HAP-1 (cell line): ENCODE data around the gene LYL1.

Experiments
- DNase-seq, 2 experiments: peaks; one replicate each; pipeline ENCODE4 v3.0.0-alpha.2; 2016 to 2020; ENCODE audit warnings: low spot score in 2 of 2
- H3K27me3 ChIP-seq: fragments of 250-450 bp; sonication (Bioruptor Pico); 2 replicates; pipeline ENCODE4 v1.5.1; 2020; ENCODE audit warnings: low read depth, mild to moderate bottlenecking, moderate library complexity
- H3K36me3 ChIP-seq: fragments of 250-450 bp; sonication (Bioruptor Pico); replicated peaks from 2 replicates; pipeline ENCODE4 v1.5.1; 2020; ENCODE audit warnings: mild to moderate bottlenecking
- H3K4me1 ChIP-seq: fragments of 250-450 bp; sonication (Bioruptor Pico); 2 replicates; pipeline ENCODE4 v1.5.1; 2020; ENCODE audit warnings: mild to moderate bottlenecking
- H3K4me3 ChIP-seq: fragments of 250-450 bp; sonication (Bioruptor Pico); 2 replicates; pipeline ENCODE4 v1.5.1; 2020; ENCODE audit warnings: mild to moderate bottlenecking, moderate library complexity
- H3K9me3 ChIP-seq: fragments of 250-450 bp; sonication (Bioruptor Pico); 2 replicates; pipeline ENCODE4 v1.5.1; 2020; ENCODE audit warnings: mild to moderate bottlenecking, moderate library complexity
- in situ Hi-C: fragments of 300-500 bp; cut with MboI; formaldehyde crosslinking; loops from 3 replicates; pipeline ENCODE4 v1.14.3; 2020; ENCODE audit warnings: low sequenced_read_pairs, inconsistent platforms, mixed read lengths

Gene LYL1

DNA sequence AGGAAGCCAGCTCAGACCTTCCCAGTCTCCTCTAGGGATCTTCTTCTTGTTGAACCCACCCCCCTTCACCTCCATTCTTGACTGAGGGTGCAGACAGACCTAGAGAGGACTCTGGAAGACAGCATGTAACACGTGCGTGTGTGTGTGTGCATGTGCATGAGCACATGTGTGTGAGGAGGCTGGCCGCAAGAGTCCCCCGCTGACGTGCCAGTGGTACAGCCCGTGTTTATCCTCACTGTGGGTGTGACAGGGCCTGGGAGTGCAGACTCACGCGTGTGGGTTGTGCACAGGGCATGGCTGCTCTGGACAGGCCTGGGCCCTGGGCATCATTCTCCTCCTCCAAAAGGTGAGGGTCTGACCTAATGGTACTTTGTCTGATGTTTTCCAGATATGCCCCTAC is 26.3 kb downstream of the LYL1 start:
- no peak for DNase-seq
- H3K36me3 ChIP-seq = no peaks in the 10 kb centered on the region
- in situ Hi-C loops = no loop called here
- no peaks in the 10 kb centered on the region for H3K9me3 ChIP-seq
- no peak overlapping the region for H3K4me3 ChIP-seq
- no peaks in the 10 kb centered on the region for H3K27me3 ChIP-seq
- H3K4me1 ChIP-seq = no peaks in the 10 kb centered on the region

DNA sequence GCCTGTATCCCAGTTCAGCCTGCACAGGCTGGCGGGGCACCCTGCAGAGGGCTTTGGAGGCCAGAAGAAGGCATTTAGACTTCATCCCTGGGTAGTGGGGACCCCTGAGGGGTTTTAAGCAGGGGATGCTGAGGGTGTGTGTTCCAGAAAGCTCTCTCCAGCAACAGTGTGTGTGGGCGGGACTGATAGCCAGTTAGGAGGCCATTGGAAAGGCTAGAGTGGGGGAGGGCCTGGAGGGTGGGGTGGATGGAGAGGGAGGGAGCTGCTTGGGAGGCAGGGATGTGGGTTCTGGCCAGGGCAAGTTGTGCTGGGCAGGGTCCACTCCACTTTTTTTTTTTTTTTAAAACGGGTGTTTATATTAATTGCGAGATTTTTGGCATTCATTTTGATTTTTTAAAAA is 28.3 kb downstream of the LYL1 start:
- H3K9me3 ChIP-seq = no peaks in the 10 kb centered on the region
- in situ Hi-C loops = no loop called here
- H3K4me3 ChIP-seq = no peak overlapping the region
- H3K4me1 ChIP-seq = no peaks in the 10 kb centered on the region
- no peaks in the 10 kb centered on the region for H3K36me3 ChIP-seq
- DNase-seq = no peak
- no peaks in the 10 kb centered on the region for H3K27me3 ChIP-seq

DNA sequence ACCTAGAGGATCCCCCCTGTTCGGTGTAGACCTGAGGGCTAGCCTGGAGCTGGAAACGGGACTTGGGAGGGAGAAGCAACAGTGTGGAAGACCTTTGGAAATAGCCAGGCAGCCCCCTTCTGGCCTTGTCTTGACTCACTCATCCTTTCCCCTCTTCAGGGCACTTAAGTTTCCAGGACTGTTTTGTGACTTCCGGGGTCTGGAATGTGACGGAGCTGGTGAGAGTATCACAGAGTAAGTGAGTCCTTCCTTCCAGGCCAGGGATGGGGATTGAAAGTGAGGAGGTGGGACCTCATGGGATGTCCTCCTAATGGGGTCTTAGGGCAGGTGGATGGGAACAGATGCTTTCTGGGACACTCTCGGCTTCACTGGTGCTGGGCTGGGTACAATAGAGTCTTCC is 29.4 kb downstream of the LYL1 start:
- Histone ChIP-seq H3K9me3 (no peaks in the 10 kb centered on the region), H3K36me3 (no peaks in the 10 kb centered on the region), H3K4me1 (no peaks in the 10 kb centered on the region), H3K4me3 (no peak overlapping the region), H3K27me3 (no peaks in the 10 kb centered on the region)
- DNase-seq = no peak
- in situ Hi-C loops = no loop called here

DNA sequence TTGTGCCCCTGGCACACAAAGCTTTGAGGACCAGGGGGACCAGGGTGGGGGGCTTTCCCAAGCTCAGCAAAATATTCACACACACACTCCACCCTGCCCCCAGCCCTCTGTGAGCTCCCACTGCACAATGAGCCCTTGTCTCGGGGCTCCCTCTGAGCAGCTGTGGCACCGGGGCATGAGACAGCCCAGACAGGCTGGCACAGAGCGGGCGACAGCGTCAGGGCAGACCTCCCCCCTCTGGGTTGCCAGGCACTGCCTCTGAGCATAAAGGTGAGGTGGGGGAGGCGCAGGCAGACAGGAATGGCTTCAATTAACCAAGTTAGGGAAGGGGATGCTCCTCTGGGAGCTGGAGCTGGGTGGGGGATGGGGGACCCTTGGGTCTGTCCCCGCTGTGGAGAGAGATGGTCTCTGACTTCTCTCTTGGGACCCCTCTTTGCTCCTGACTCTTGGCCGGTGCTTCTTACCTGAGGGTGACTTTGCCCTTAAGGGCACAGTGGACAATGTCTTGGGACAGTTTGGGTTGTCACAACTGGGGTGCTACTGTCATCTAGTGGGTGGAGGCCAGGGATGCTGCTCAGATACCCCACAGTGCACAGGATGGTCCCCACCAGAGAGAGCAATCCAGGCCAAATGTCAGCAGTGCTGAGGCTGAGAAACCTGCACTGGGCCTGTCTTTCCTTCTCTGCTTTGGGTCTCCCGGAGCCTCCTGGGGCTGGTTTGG is 30.3 kb downstream of the LYL1 start:
- DNase-seq = no peak
- in situ Hi-C loops = no loop called here
- no peaks in the 10 kb centered on the region for H3K9me3 ChIP-seq
- no peaks in the 10 kb centered on the region for H3K4me1 ChIP-seq
- no peaks in the 10 kb centered on the region for H3K36me3 ChIP-seq
- H3K4me3 ChIP-seq = no peak overlapping the region
- H3K27me3 ChIP-seq = no peaks in the 10 kb centered on the region

DNA sequence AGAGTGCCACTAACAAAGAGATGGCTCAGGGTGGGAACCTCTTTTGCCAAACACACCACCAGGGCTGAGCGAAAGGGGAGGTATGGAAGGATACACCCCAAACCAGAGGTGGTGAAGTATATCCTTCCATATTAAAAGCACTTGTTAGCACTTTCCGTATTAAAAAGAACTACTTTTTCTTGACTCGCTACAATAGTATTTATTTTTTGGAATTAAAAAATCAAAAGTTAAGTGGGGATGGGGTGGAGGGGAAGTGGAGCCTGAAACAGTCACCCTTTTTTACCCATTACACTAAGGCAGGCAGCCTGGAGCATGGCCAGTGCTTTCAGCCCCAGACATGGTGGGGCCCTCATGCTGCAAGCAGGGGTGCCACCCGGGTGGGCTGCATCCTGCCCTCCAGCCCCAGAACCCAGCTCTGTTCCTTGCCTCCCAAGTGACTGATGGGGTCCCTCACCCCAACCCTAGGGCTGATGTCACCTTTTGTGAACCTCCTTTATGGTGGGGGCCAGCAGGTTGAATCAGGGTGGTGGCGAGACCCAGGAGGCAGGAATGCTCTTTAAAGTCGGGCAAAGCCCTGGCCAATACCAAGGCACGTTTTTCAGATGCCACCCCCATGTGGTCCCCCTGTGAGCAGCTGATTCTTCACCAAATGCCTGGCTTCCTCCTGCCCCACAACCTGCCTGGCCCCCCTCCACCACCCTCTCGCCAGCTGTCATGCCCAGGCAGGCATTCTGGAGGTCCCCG is 31.0 kb downstream of the LYL1 start:
- H3K36me3 ChIP-seq = no peaks in the 10 kb centered on the region
- DNase-seq = no peak
- H3K9me3 ChIP-seq = no peaks in the 10 kb centered on the region
- no peaks in the 10 kb centered on the region for H3K27me3 ChIP-seq
- H3K4me1 ChIP-seq = no peaks in the 10 kb centered on the region
- no peak overlapping the region for H3K4me3 ChIP-seq
- in situ Hi-C loops = no loop called here

DNA sequence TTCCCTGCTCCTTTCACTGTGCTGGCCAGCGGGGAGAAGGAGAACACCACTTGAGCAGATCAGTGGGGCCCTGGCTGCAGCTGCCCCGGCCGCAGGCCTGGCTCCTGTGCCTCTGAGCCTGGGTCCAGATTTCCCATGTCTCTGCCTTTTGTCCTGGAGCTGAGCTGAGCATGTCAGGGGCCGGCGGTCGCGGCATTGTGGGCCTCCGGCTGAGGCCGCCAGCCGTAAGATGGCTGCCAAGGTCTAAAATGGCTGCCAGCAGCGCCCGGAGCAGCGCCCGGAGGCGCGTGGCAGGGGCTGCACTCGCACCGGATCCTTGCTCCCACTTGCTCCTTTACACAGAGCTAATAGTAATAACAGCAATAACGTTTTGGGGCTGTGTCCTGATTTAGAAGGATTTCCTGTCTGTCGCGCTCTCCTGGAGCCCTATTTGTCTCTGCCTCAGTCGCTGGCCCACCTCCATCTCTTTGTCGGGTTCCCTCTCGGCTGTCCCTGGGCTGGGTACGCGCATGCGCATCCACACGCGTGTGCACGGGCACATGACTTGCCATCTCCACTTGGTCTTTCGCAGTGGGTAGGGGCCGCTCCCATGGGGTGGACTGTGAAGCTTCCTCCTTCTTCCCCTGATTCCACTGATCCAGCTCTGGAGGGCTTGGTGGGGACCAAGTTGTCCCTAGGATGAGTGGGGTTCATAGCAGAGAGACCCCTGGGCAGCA is 32.1 kb downstream of the LYL1 start:
- no peaks in the 10 kb centered on the region for H3K4me1 ChIP-seq
- in situ Hi-C loops = no loop called here

DNA sequence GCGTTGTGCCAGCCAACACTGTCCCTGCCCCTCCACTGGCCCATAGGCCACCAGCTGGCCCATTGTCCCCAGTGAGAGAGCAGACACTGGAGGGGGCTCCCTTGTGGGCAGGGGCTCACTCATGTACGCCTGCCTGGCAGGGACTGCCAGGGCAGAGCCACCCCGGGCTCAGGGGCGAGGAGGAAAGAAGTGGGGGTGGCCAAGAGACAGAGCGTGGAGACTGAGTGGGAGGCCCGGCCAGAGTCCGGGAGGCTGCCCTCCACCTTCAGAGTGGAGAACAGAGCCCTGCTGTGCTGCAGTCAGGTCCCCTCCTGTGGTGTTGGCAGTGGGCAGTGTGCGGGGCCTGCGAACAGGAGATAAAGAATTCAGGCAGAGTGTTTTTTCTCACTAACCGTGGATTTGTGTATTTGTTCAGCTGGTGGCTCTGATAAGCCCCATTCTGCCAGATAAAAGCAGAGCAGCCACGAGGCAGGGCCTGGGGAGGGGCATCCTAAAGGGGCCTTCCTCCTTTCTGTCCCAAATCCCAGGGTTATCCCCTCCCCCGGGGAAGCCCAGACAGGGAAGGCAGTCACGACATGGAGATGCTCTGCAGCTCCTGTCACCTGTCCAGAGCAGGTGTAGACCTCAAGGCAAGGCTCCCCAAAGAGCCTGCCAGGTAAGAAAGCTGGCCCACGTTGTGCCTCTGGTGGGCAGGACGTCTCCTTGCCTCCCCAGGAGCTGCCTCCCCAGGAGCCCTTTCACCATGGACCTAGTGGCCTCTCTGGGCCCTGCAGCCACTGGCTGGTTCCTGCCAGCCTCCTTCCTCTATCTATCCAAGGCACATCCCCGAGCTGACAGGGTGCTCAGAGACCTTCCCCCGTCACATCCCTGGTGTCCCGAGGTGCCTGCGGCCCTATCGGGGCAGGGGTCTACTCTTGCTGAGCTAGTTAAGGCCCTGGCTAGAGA is 33.0 kb downstream of the LYL1 start:
- Histone ChIP-seq H3K4me1 (no peaks in the 10 kb centered on the region), H3K36me3 (no peaks in the 10 kb centered on the region), H3K27me3 (no peaks in the 10 kb centered on the region), H3K9me3 (no peaks in the 10 kb centered on the region), H3K4me3 (no peak overlapping the region)
- in situ Hi-C loops = no loop called here
- DNase-seq = no peak

More for the DNA sequence above, 32.1 kb downstream of the LYL1 start:
- H3K4me3 ChIP-seq = no peak overlapping the region
- no peak for DNase-seq
- H3K36me3 ChIP-seq = no peaks in the 10 kb centered on the region
- no peaks in the 10 kb centered on the region for H3K27me3 ChIP-seq
- no peaks in the 10 kb centered on the region for H3K9me3 ChIP-seq

DNA sequence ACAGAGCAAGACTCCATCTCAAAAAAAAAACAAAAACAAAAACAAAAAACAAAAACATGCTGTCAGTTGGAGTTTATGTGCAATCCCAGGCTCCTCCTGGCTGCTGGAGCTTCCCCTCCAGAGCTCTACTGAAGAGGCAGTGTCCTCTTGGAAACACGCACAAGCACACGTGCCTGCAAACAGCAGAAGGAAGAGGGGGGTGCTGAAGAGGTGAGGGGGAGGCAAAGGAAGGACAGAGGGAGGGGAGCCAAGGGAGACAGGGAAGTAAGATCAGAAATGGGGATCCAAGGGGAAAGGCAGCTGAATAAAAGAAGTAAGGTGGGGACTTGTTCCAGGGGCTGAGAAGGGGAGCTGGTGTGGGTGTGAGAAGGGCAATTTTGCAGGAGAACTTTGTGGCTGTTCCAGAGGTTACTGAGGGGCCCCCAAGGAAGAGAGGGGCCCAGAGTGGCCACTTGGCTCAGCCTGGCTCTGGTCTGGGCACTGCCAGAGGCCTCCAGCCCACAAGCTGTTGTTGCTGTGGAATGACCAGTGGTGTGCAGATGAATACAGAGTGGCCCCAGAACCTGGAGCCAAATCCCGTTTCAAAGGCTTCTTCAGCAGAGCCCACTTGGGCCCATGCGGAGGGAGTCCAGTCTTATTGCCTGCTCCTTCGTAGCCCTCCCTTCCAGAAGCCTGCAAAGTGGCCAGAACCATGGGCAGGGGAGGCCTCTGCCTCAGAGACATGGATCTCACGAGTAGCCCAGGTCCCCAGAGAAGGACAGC is 34.4 kb downstream of the LYL1 start:
- no peaks in the 10 kb centered on the region for H3K27me3 ChIP-seq
- DNase-seq = no peak
- no peaks in the 10 kb centered on the region for H3K4me1 ChIP-seq

DNA sequence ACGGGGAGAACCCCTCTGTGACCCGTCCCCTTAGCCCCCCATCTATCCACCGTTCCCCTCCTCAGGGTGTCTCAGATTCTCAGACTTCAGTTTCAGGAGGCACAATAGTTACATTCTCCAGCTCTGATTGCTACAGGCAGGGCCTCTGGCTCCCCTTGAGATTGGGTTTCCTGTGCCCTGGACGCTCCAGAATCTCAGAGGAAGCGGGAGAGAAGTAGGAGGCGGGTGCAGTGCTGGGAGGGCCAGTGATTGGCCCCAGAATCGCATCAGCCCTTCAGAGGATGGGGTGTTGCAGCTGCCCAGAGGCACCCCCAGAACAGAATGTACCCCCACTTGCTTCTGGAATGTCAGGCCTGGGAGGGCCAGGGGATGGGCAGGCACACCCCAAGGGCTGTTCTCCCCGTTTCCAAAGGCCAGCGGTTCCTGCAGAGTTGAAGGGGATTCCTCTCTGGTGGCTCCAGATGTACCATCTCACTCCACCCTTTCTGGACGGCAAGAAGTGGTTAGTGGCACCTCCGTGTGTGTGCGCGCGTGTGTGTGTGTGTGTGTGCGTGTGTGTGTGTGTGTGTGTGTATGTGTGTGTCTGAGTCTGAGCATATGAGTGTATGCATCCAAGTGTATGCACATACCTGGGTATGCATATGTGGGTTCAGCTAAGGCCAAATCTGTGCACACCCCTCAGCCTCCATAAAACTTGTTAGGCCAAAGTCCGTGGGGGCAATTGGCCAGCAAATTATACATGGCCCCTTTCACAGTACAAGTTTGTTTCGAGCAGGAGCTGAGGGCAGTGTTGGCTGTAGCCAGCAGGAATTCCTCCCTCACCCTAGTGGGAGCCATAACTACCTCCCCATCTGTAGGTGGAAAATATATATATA is 35.5 kb downstream of the LYL1 start:
- in situ Hi-C loops = no loop called here
- H3K36me3 ChIP-seq = no peaks in the 10 kb centered on the region
- no peaks in the 10 kb centered on the region for H3K4me1 ChIP-seq
- no peaks in the 10 kb centered on the region for H3K27me3 ChIP-seq
- DNase-seq = no peak
- H3K4me3 ChIP-seq = no peak overlapping the region
- no peaks in the 10 kb centered on the region for H3K9me3 ChIP-seq

More for the DNA sequence above, 34.4 kb downstream of the LYL1 start:
- no peaks in the 10 kb centered on the region for H3K9me3 ChIP-seq
- in situ Hi-C loops = no loop called here
- H3K4me3 ChIP-seq = no peak overlapping the region
- H3K36me3 ChIP-seq = no peaks in the 10 kb centered on the region

DNA sequence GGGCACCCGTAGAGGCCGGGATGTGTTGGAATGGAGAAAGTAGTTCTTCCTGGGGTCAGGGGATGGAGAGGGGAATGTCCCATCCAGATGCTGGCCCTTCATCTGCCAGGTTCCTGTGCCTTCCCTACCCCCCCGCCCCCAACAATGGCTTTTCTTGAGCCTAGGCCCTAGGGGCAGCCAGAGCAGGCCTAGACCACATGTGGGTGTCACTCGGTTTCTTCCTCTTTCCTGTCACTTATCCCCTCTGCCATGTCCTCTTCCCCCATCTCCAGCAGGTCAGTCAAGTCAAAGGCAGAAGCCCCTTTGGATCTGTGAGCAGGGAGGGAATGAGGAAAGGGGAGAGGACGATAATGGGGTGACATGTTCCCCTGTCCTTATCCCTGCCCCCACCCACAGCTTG is 36.4 kb downstream of the LYL1 start:
- Histone ChIP-seq H3K9me3 (no peaks in the 10 kb centered on the region), H3K4me3 (no peak overlapping the region), H3K27me3 (no peaks in the 10 kb centered on the region), H3K36me3 (no peaks in the 10 kb centered on the region), H3K4me1 (peaks cover under 1% of the 10 kb centered on the region)
- no peak for DNase-seq
- in situ Hi-C loops = no loop called here

DNA sequence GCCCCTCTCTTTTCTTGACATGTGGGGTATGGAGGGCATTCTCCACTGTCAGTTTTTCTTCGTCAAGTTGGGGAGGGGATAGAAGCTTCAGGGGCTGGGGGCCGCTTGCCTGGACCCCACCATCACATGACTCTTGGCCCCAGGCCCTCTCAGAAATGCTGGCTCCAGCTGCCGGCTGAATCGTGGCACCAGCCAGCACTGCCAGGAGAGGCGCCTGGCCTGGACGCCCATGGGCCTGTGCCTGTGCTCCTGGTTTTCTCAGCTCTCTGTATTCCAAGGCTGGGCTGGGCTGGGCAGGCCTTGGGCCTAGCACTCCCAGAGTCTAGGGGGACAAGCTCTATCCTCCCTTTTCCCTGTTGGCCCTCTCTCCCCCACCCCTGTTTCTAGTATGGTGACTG is 38.6 kb downstream of the LYL1 start:
- H3K27me3 ChIP-seq = no peaks in the 10 kb centered on the region
- H3K4me1 ChIP-seq = peaks cover 12% of the 10 kb centered on the region
- no peaks in the 10 kb centered on the region for H3K36me3 ChIP-seq
- in situ Hi-C loops = no loop called here
- no peak for DNase-seq
- H3K4me3 ChIP-seq = no peak overlapping the region
- no peaks in the 10 kb centered on the region for H3K9me3 ChIP-seq

DNA sequence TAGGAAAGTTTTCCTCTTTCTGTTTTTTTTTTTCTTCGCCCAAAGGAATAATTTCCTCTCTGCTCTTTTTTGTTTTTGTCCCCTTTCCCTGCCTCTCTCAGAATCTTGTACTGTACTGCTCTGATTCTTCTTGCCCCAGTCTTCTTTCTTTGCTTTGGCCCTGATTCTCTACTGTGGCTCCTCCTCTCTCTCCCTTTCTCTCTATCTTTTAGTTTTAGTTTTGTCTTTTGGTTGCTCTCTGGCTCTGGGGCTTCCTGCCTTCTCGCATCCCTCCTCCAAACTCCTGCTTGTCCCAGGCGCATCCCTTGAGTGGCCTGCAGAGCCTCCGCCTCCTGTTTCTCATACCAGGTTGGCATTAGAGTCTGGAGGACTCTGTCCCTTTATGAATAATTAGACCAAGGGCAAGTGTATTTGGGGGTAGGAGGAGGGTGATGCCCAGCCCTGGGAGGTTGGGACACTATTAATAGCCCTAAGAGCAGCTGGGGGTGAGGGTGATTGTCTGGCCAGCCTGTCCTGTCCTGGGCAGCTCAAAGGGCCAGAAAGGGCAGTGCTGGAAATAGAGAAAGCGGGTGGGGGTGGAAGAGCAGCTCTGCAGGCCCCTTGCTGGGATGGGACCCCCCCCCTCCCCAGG is 39.1 kb downstream of the LYL1 start:
- peaks cover 12% of the 10 kb centered on the region for H3K4me1 ChIP-seq
- no peak for DNase-seq
- H3K27me3 ChIP-seq = no peaks in the 10 kb centered on the region
- H3K9me3 ChIP-seq = no peaks in the 10 kb centered on the region
- H3K4me3 ChIP-seq = no peak overlapping the region
- no peaks in the 10 kb centered on the region for H3K36me3 ChIP-seq
- in situ Hi-C loops = no loop called here
